Astrocyte (in vitro differentiated cells and primary cell): Measurements from ENCODE around the gene FAM240B. TPM values are rescaled to one million over a fixed set of nuclear protein-coding genes. Genes with fewer than 3 reads are reported as not detected.

Source experiments
- DNase-seq: peaks from one replicate; pipeline ENCODE4 v3.0.0-alpha.2; 2010; ENCODE audit warnings: low read depth
- FAIRE-seq: peaks from 2 replicates; lab custom pipeline; 2011; peaks lifted over from hg19 to GRCh38; lab: Jason Lieb, UNC
- H2AFZ ChIP-seq: 2 replicates; pipeline ENCODE4 v1.6.0; 2012; ENCODE audit warnings: low read depth, low read length, inconsistent platforms
- H3K27ac ChIP-seq: 2 replicates; pipeline ENCODE4 v1.5.1; 2011; ENCODE audit warnings: low read depth, low read length, inconsistent platforms
- H3K27me3 ChIP-seq: 2 replicates; pipeline ENCODE4 v1.6.0; 2011; ENCODE audit warnings: low read length, inconsistent platforms; ENCODE audit not compliant: insufficient read depth
- H3K36me3 ChIP-seq: 2 replicates; pipeline ENCODE4 v1.5.1; 2011; ENCODE audit warnings: low read length, inconsistent platforms; ENCODE audit not compliant: insufficient read depth
- H3K4me1 ChIP-seq: 2 replicates; pipeline ENCODE4 v1.5.1; 2011; ENCODE audit warnings: low read length, inconsistent platforms; ENCODE audit not compliant: insufficient read depth
- H3K4me2 ChIP-seq: 2 replicates; pipeline ENCODE4 v1.6.0; 2012; ENCODE audit warnings: low read length, inconsistent platforms
- H3K4me3 ChIP-seq: 2 replicates; pipeline ENCODE4 v1.5.1; 2011; ENCODE audit warnings: low read depth, mild to moderate bottlenecking, low read length, inconsistent platforms; ENCODE audit not compliant: insufficient read depth
- H3K79me2 ChIP-seq: 2 replicates; pipeline ENCODE4 v1.6.0; 2012; ENCODE audit warnings: mild to moderate bottlenecking, low read length, inconsistent platforms; ENCODE audit not compliant: insufficient read depth
- H3K9ac ChIP-seq: 2 replicates; pipeline ENCODE4 v1.6.0; 2012; ENCODE audit warnings: mild to moderate bottlenecking, low read length, inconsistent platforms
- H3K9me3 ChIP-seq: 2 replicates; pipeline ENCODE4 v1.5.1; 2012; ENCODE audit warnings: low read depth, mild to moderate bottlenecking, low read length, inconsistent platforms; ENCODE audit not compliant: insufficient read depth
- H4K20me1 ChIP-seq: 2 replicates; pipeline ENCODE4 v1.6.0; 2012; ENCODE audit warnings: low read length, inconsistent platforms; ENCODE audit not compliant: insufficient read depth
- H3K27ac Mint-ChIP-seq: one replicate; pipeline ENCODE4 v1.8.0; 2021; ENCODE audit warnings: mild to moderate bottlenecking, mixed read lengths; ENCODE audit not compliant: unreplicated experiment
- H3K27me3 Mint-ChIP-seq: one replicate; pipeline ENCODE4 v1.8.0; 2021; ENCODE audit warnings: low read depth, mixed read lengths; ENCODE audit not compliant: unreplicated experiment
- H3K36me3 Mint-ChIP-seq: one replicate; pipeline ENCODE4 v1.8.0; 2021; ENCODE audit warnings: low read depth, mixed read lengths; ENCODE audit not compliant: unreplicated experiment
- H3K4me1 Mint-ChIP-seq: one replicate; pipeline ENCODE4 v1.8.0; 2021; ENCODE audit warnings: low read depth, mixed read lengths; ENCODE audit not compliant: unreplicated experiment
- H3K4me3 Mint-ChIP-seq: one replicate; pipeline ENCODE4 v1.8.0; 2021; ENCODE audit warnings: mild to moderate bottlenecking, moderate library complexity, mixed read lengths; ENCODE audit not compliant: unreplicated experiment
- H3K9me3 Mint-ChIP-seq: one replicate; pipeline ENCODE4 v1.8.0; 2021; ENCODE audit warnings: mild to moderate bottlenecking, mixed read lengths; ENCODE audit not compliant: unreplicated experiment
- CTCF ChIP-seq: IDR thresholded peaks from 2 replicates; pipeline ENCODE4 v1.5.1; 2011; ENCODE audit warnings: low read depth, mild to moderate bottlenecking, inconsistent platforms, low read length, moderate library complexity; ENCODE audit not compliant: insufficient read depth
- EZH2 ChIP-seq: IDR thresholded peaks from 2 replicates; pipeline ENCODE4 v1.6.1; 2012; ENCODE audit warnings: mild to moderate bottlenecking, low read length, inconsistent platforms; ENCODE audit not compliant: insufficient read depth
- total RNA-seq: library from RNA; stranded (reverse); gene quantifications from 2 replicates; pipeline ENCODE4 v1.2.1, GENCODE V29; 2021

FAM240B gene
- total RNA-seq, 1 donor from 2014 or later: not detected

- no peaks in the 10 kb centered on the region for H3K36me3 Mint-ChIP-seq
- Histone ChIP-seq H3K27ac (no peak overlapping the region), H3K9ac (no peak overlapping the region), H2AFZ (no peak overlapping the region), H4K20me1 (no peaks in the 10 kb centered on the region), H3K36me3 (no peaks in the 10 kb centered on the region), H3K4me3 (no peak overlapping the region), H3K4me1 (no peaks in the 10 kb centered on the region), H3K4me2 (no peak overlapping the region), H3K9me3 (no peaks in the 10 kb centered on the region), H3K27me3 (peaks cover 5% of the 10 kb centered on the region), H3K79me2 (no peaks in the 10 kb centered on the region)
- no peak for DNase-seq
- peaks cover 14% of the 10 kb centered on the region for H3K27me3 Mint-ChIP-seq
- FAIRE-seq: no peak
- no peaks in the 10 kb centered on the region for H3K4me1 Mint-ChIP-seq
- H3K9me3 Mint-ChIP-seq: peaks cover 4% of the 10 kb centered on the region
- no peak overlapping the region for H3K4me3 Mint-ChIP-seq
- no peak overlapping the region for H3K27ac Mint-ChIP-seq
- no peak for TF ChIP-seq EZH2
- no peak for TF ChIP-seq CTCF
These were observed 67.4 kb downstream of the FAM240B start for GRCh38 chr9:38652486-38652885.

- no peak overlapping the region for H2AFZ ChIP-seq
- no peaks in the 10 kb centered on the region for H3K79me2 ChIP-seq
- peaks cover 2% of the 10 kb centered on the region for H3K27me3 ChIP-seq
- no peak overlapping the region for H3K4me3 ChIP-seq
- no peak overlapping the region for H3K27ac Mint-ChIP-seq
- no peak overlapping the region for H3K4me2 ChIP-seq
- H3K9ac ChIP-seq: no peak overlapping the region
- FAIRE-seq (no peak), DNase-seq (no peak)
- no peak overlapping the region for H3K27ac ChIP-seq
- no peaks in the 10 kb centered on the region for H3K4me1 Mint-ChIP-seq
- peaks cover 4% of the 10 kb centered on the region for H3K9me3 Mint-ChIP-seq
- H3K9me3 ChIP-seq: no peaks in the 10 kb centered on the region
- no peaks in the 10 kb centered on the region for H4K20me1 ChIP-seq
- H3K4me1 ChIP-seq: no peaks in the 10 kb centered on the region
- no peaks in the 10 kb centered on the region for H3K36me3 ChIP-seq
- no peak overlapping the region for H3K4me3 Mint-ChIP-seq
- peaks cover 11% of the 10 kb centered on the region for H3K27me3 Mint-ChIP-seq
- no peaks in the 10 kb centered on the region for H3K36me3 Mint-ChIP-seq
- TF ChIP-seq EZH2 (no peak), CTCF (no peak)
These were observed 67.9 kb downstream of the FAM240B start for GRCh38 chr9:38652044-38652443.

- H3K36me3 ChIP-seq: no peaks in the 10 kb centered on the region
- no peaks in the 10 kb centered on the region for H3K79me2 ChIP-seq
- no peak overlapping the region for H3K27ac Mint-ChIP-seq
- H3K9me3 Mint-ChIP-seq: peaks cover 4% of the 10 kb centered on the region
- FAIRE-seq: no peak
- DNase-seq: no peak
- peaks cover 10% of the 10 kb centered on the region for H3K27me3 Mint-ChIP-seq
- H3K9me3 ChIP-seq: no peaks in the 10 kb centered on the region
- H3K4me3 ChIP-seq: no peak overlapping the region
- peaks cover 2% of the 10 kb centered on the region for H3K27me3 ChIP-seq
- TF ChIP-seq CTCF (no peak), EZH2 (no peak)
- H3K4me1 ChIP-seq: no peaks in the 10 kb centered on the region
- H3K36me3 Mint-ChIP-seq: no peaks in the 10 kb centered on the region
- H3K4me1 Mint-ChIP-seq: no peaks in the 10 kb centered on the region
- H3K4me2 ChIP-seq: no peak overlapping the region
- H3K4me3 Mint-ChIP-seq: no peak overlapping the region
- H2AFZ ChIP-seq: no peak overlapping the region
- H4K20me1 ChIP-seq: no peaks in the 10 kb centered on the region
- H3K27ac ChIP-seq: no peak overlapping the region
- no peak overlapping the region for H3K9ac ChIP-seq
These were observed 68.4 kb downstream of the FAM240B start for GRCh38 chr9:38651400-38652042.
